Neural progenitor cell (in vitro differentiated cells): ENCODE measurements around the gene GCK. TPM values are rescaled to one million over a fixed set of nuclear protein-coding genes. Genes with fewer than 3 reads are reported as not detected.

Source experiments
- DNase-seq: peaks from one replicate; pipeline ENCODE4 v3.0.0-alpha.2; 2016; ENCODE audit warnings: low spot score
- H2AFZ ChIP-seq: fragments of 200-600 bp; sonication (generic); replicated peaks from 2 replicates; pipeline ENCODE4 v1.6.1; 2016; ENCODE audit warnings: antibody characterized with exemption
- H3F3A ChIP-seq: fragments of 200-600 bp; sonication (generic); 2 replicates; pipeline ENCODE4 v1.6.1; 2016; ENCODE audit warnings: antibody characterized with exemption, low read depth
- H3K27ac ChIP-seq: fragments of 200-600 bp; sonication (generic); 2 replicates; pipeline ENCODE4 v1.5.1; 2016; ENCODE audit warnings: mild to moderate bottlenecking
- H3K27me3 ChIP-seq: fragments of 200-600 bp; sonication (generic); 2 replicates; pipeline ENCODE4 v1.6.1; 2016; ENCODE audit warnings: mild to moderate bottlenecking, moderate library complexity
- H3K36me3 ChIP-seq: fragments of 200-600 bp; sonication (generic); 2 replicates; pipeline ENCODE4 v1.5.1; 2016
- H3K4me1 ChIP-seq: fragments of 200-600 bp; sonication (generic); 2 replicates; pipeline ENCODE4 v1.6.1; 2016; ENCODE audit warnings: mixed run types
- H3K4me2 ChIP-seq: fragments of 200-600 bp; sonication (generic); 2 replicates; pipeline ENCODE4 v1.6.1; 2016
- H3K4me3 ChIP-seq: fragments of 200-600 bp; sonication (generic); 2 replicates; pipeline ENCODE4 v1.5.1; 2016
- H3K79me2 ChIP-seq: fragments of 200-600 bp; sonication (generic); 2 replicates; pipeline ENCODE4 v1.6.1; 2016; ENCODE audit warnings: low read depth
- H3K9ac ChIP-seq: fragments of 200-600 bp; sonication (generic); 2 replicates; pipeline ENCODE4 v1.6.1; 2016
- H3K9me3 ChIP-seq: fragments of 200-600 bp; sonication (generic); 2 replicates; pipeline ENCODE4 v1.5.1; 2016; ENCODE audit warnings: low read depth
- H4K20me1 ChIP-seq: fragments of 200-600 bp; sonication (generic); 2 replicates; pipeline ENCODE4 v1.6.1; 2016; ENCODE audit warnings: low read depth
- H3K27ac Mint-ChIP-seq: 3 replicates; pipeline ENCODE4 v1.8.0; 2021; ENCODE audit warnings: mixed read lengths
- H3K27me3 Mint-ChIP-seq: 2 replicates; pipeline ENCODE4 v1.8.0; 2022; ENCODE audit warnings: low read depth, mild to moderate bottlenecking, inconsistent platforms, moderate library complexity, mixed read lengths; ENCODE audit not compliant: insufficient read depth
- H3K36me3 Mint-ChIP-seq: 3 replicates; pipeline ENCODE4 v1.8.0; 2021; ENCODE audit warnings: mixed read lengths
- H3K4me1 Mint-ChIP-seq: 3 replicates; pipeline ENCODE4 v1.8.0; 2021; ENCODE audit warnings: mixed read lengths
- H3K4me3 Mint-ChIP-seq: 3 replicates; pipeline ENCODE4 v1.8.0; 2021; ENCODE audit warnings: mild to moderate bottlenecking, moderate library complexity, mixed read lengths
- H3K9me3 Mint-ChIP-seq: 3 replicates; pipeline ENCODE4 v1.8.0; 2020; ENCODE audit warnings: mixed read lengths
- EZH2 ChIP-seq: fragments of 200-600 bp; sonication (generic); IDR thresholded peaks from 2 replicates; pipeline ENCODE4 v1.6.1; 2017; ENCODE audit warnings: antibody characterized with exemption, mild to moderate bottlenecking, moderate library complexity
- EZH2phosphoT487 ChIP-seq: fragments of 200-600 bp; sonication (generic); IDR thresholded peaks from 2 replicates; pipeline ENCODE4 v1.6.1; 2017; ENCODE audit warnings: antibody characterized with exemption
- total RNA-seq: library from RNA; depleted of rRNA; stranded (reverse); fragments of >200 nt; gene quantifications from 2 replicates; pipeline ENCODE4 v1.2.3, GENCODE V29; 2015; ENCODE audit warnings: low replicate concordance
- TF ChIP-seq, protein P1 (sequence below): fragments of 200-600 bp; sonication (generic); IDR thresholded peaks from 2 replicates; pipeline ENCODE4 v1.5.1; 2017; ENCODE audit warnings: antibody characterized with exemption, mild to moderate bottlenecking

Gene GCK
- total RNA-seq, 1 donor from 2014 or later, result not detected

DNA sequence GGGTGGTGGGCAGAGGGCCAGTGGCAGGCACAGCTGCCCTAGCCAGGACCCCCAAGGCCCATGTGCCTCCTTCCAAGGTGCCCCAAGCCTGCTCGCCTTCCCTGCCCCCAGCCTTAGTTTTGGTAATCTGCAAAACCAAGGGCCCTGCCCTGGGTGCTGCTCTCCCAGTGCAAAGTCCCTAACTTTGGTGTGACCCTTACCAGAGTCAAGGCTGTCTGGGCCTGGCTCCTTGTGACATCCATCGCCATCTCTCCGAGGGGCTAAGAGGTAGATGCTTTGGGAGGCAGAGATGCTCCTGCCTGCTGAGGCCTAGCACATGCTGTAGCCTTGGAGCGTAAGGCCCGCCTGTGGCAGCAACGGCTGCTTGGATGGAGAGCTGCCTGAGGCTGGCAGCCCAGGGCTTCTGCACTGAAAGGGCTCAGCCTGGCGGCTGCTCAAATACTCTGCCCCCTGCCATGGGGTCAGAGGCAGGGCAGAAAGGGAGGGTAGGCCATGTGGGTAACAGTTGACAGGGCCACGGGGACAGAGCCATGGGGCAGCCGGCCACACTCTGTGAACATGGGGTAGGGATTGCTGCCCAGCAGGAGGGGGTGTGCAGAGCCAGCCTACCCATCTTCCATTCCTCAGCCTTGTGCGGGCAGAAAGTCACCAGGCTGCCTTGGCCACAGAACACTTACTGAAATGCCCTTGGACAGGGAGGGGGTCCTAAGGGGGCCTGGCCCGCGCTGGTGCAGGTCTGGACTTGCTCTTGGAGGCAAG, 30.2 kb downstream of the GCK start:
- Mint-ChIP-seq H3K27ac (no peak overlapping the region), H3K27me3 (peaks cover 7% of the 10 kb centered on the region)

DNA sequence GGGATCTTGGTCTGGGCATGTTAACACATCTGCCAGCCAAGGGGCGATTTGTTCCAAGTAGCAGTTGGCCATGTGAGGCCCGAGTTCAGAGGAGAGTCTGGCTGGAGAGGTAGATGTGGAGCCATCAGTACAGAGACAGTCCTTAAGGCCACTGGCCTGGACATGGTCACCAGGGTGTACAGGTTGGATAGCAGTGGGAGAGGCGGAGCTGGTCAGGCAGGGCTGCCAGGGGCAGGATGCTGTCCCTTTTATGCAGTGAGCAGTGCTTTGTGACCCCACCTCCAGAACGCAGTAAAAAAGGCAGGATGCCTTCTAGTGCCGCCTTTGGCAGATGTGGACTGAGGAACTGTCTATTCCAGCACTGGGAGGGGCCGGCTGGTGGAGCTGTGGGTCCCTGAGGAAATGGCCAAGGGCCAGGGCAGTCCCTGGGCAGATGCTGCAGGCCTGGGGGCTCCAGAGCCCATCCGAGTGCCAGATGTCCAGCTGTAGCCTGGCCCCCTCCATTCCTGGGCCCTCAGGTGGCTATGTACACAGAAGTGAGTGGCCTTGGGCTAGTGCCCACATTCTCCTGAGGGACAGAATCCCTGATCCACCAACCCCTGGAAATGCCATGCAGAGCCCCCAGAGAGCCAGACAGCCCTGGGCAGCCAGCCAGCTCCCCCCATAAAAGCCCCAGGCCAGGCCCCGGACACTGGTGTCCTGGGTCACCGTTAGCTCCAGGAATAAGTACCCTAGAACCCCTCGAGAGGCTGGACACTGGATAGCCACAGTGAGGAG, 31.0 kb downstream of the GCK start:
- H3K27me3 Mint-ChIP-seq, result peaks cover 7% of the 10 kb centered on the region
- no peaks in the 10 kb centered on the region for H4K20me1 ChIP-seq
- DNase-seq, result no peak
- H3K4me2 ChIP-seq, result no peak overlapping the region
- H3K9ac ChIP-seq, result no peak overlapping the region
- no peaks in the 10 kb centered on the region for H3K36me3 Mint-ChIP-seq
- no peaks in the 10 kb centered on the region for H3K9me3 ChIP-seq
- H3K9me3 Mint-ChIP-seq, result no peaks in the 10 kb centered on the region
- H3K27me3 ChIP-seq, result no peaks in the 10 kb centered on the region
- H2AFZ ChIP-seq, result no peak overlapping the region
- H3K27ac Mint-ChIP-seq, result no peak overlapping the region
- H3K4me3 ChIP-seq, result no peak overlapping the region
- H3K79me2 ChIP-seq, result no peaks in the 10 kb centered on the region
- peaks cover 5% of the 10 kb centered on the region for H3K4me1 ChIP-seq
- peaks cover 9% of the 10 kb centered on the region for H3K4me1 Mint-ChIP-seq
- no peaks in the 10 kb centered on the region for H3K36me3 ChIP-seq
- no peak overlapping the region for H3K27ac ChIP-seq
- TF ChIP-seq EZH2, result no peak
- TF ChIP-seq, protein P1, sequence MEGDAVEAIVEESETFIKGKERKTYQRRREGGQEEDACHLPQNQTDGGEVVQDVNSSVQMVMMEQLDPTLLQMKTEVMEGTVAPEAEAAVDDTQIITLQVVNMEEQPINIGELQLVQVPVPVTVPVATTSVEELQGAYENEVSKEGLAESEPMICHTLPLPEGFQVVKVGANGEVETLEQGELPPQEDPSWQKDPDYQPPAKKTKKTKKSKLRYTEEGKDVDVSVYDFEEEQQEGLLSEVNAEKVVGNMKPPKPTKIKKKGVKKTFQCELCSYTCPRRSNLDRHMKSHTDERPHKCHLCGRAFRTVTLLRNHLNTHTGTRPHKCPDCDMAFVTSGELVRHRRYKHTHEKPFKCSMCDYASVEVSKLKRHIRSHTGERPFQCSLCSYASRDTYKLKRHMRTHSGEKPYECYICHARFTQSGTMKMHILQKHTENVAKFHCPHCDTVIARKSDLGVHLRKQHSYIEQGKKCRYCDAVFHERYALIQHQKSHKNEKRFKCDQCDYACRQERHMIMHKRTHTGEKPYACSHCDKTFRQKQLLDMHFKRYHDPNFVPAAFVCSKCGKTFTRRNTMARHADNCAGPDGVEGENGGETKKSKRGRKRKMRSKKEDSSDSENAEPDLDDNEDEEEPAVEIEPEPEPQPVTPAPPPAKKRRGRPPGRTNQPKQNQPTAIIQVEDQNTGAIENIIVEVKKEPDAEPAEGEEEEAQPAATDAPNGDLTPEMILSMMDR, result no peak
- no peak overlapping the region for H3K4me3 Mint-ChIP-seq
- H3F3A ChIP-seq, result no peaks in the 10 kb centered on the region

More for the DNA sequence above, 30.2 kb downstream of the GCK start:
- H3K36me3 Mint-ChIP-seq, result no peaks in the 10 kb centered on the region
- peaks cover 17% of the 10 kb centered on the region for H3K4me1 Mint-ChIP-seq
- Histone ChIP-seq H4K20me1 (no peaks in the 10 kb centered on the region), H3K27ac (no peak overlapping the region), H3F3A (no peaks in the 10 kb centered on the region), H3K27me3 (no peaks in the 10 kb centered on the region), H3K9me3 (no peaks in the 10 kb centered on the region), H3K9ac (no peak overlapping the region), H3K79me2 (no peaks in the 10 kb centered on the region), H3K36me3 (no peaks in the 10 kb centered on the region), H2AFZ (no peak overlapping the region), H3K4me3 (no peak overlapping the region), H3K4me2 (no peak overlapping the region), H3K4me1 (peaks cover 13% of the 10 kb centered on the region)
- no peaks in the 10 kb centered on the region for H3K9me3 Mint-ChIP-seq
- no peak for DNase-seq
- TF ChIP-seq EZH2, result no peak
- TF ChIP-seq EZH2phosphoT487, result no peak
- TF ChIP-seq, protein P1, result no peak
- no peak overlapping the region for H3K4me3 Mint-ChIP-seq

DNA sequence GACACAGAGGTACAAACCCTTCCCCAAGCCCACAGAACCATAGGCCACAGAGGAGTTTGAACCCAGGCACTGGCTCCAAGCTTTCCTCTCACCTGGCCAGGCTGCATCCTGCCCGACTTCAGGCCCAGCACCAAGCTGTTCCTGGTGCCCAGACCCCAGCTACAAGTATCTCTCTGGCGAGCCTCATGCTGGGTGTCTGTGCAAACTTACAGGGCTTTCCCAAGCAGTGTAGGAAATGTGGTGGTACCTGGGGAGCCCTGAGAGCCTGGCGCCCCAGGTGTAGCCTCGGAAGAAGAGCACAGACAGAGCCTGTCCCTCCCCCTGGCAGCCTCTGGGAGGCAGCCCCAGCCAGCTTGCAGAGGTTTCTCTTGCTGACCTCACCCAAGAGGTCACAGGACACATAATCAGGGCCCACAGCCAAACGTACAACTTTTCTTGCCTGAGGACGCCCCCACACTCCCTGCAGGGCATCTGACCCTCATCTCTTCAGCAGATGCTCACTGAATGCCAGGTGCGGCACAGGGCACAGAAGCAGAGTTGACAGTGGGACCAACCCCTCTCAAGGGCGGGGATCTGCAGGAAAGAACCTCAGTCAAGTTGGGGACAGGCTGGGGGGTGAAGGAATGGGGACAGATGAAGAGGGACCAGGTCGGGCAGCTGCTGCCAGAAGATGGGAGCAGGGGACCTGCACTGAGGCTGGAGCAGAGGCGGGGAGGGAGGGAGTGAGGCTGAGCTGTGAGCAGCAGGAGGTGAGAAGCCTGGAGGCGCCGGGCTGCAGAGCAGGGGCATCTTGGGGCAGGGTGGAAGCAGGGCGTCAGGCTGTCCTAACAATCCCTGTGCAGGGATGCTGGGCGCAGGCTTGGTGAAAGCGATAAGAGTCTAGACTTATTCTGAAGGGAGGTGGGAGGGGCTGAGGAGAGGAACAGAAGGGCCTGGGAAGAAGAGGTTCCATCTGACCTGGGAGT, 31.8 kb downstream of the GCK start:
- no peak overlapping the region for H3K4me2 ChIP-seq
- TF ChIP-seq, protein P1, result peak; percentile 14
- TF ChIP-seq EZH2, result no peak
- H3K36me3 Mint-ChIP-seq, result no peaks in the 10 kb centered on the region
- no peaks in the 10 kb centered on the region for H4K20me1 ChIP-seq
- peak overlapping the region; percentile 46 for H3K27ac Mint-ChIP-seq
- no peaks in the 10 kb centered on the region for H3K36me3 ChIP-seq
- peaks cover 6% of the 10 kb centered on the region for H3K27me3 Mint-ChIP-seq
- no peaks in the 10 kb centered on the region for H3K79me2 ChIP-seq
- H3K4me3 ChIP-seq, result no peak overlapping the region
- H3K4me1 ChIP-seq, result peaks cover 3% of the 10 kb centered on the region
- peak; percentile 21 for DNase-seq
- no peak overlapping the region for H3K9ac ChIP-seq
- H3K4me3 Mint-ChIP-seq, result no peak overlapping the region
- H2AFZ ChIP-seq, result no peak overlapping the region
- H3F3A ChIP-seq, result no peaks in the 10 kb centered on the region
- H3K9me3 Mint-ChIP-seq, result no peaks in the 10 kb centered on the region
- H3K9me3 ChIP-seq, result no peaks in the 10 kb centered on the region
- no peak overlapping the region for H3K27ac ChIP-seq
- H3K27me3 ChIP-seq, result no peaks in the 10 kb centered on the region
- peaks cover 8% of the 10 kb centered on the region for H3K4me1 Mint-ChIP-seq
